Upper lobe of left lung (tissue), 4 donors: Measurements from ENCODE around the gene ARFGEF3.

Source experiments
- POLR2AphosphoS5 ChIP-seq, 2 donors: sonication (generic); formaldehyde crosslinking; IDR thresholded peaks; one replicate each; pipeline ENCODE4 v1.5.1; 2017; ENCODE audit warnings: antibody characterized with exemption in 2 of 2
- TF ChIP-seq, protein P1 (sequence below), 6 experiments: fragments of 450-650 bp in 4 of 6; fragments of 200-600 bp in 2 of 6; sonication (generic) in 2 of 6; IDR thresholded peaks; one replicate each; pipeline ENCODE4 v1.5.1; 2016 to 2019; ENCODE audit warnings: antibody characterized with exemption in 6 of 6

DNA sequence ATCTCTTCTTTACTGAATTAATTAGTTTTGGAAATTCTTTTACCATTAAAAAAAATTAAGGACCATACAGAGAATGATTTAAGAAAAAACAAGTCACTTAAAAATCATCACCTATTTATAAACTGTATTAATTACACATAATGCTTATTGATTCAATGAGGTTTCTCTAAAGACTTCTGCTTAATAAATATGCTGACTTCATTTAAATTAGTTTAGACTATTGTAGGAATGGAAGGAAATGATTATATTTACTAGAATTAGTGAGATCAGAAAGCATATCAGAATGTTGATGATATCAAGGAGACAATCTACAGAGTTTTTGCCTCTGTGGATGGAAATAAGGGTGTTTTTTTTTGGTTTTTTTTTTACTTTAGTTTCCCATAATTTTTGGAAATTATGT lies 181.4 kb downstream of the ARFGEF3 start:
- TF ChIP-seq, protein P1, sequence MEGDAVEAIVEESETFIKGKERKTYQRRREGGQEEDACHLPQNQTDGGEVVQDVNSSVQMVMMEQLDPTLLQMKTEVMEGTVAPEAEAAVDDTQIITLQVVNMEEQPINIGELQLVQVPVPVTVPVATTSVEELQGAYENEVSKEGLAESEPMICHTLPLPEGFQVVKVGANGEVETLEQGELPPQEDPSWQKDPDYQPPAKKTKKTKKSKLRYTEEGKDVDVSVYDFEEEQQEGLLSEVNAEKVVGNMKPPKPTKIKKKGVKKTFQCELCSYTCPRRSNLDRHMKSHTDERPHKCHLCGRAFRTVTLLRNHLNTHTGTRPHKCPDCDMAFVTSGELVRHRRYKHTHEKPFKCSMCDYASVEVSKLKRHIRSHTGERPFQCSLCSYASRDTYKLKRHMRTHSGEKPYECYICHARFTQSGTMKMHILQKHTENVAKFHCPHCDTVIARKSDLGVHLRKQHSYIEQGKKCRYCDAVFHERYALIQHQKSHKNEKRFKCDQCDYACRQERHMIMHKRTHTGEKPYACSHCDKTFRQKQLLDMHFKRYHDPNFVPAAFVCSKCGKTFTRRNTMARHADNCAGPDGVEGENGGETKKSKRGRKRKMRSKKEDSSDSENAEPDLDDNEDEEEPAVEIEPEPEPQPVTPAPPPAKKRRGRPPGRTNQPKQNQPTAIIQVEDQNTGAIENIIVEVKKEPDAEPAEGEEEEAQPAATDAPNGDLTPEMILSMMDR (IDR thresholded peaks at IDR 0.05) = no peak
- no peak for TF ChIP-seq POLR2AphosphoS5 (IDR thresholded peaks at IDR 0.05)
